HG03159 (cell line): Measurements from ENCODE around the gene SLC39A11.

ENCODE experiments used
- ATAC-seq: cut with Tn5 transposase; IDR thresholded peaks from one replicate; pipeline ENCODE4 v1.9.1; 2021; ENCODE audit warnings: mild to moderate bottlenecking, moderate library complexity; ENCODE audit not compliant: unreplicated experiment

SLC39A11 gene

DNA sequence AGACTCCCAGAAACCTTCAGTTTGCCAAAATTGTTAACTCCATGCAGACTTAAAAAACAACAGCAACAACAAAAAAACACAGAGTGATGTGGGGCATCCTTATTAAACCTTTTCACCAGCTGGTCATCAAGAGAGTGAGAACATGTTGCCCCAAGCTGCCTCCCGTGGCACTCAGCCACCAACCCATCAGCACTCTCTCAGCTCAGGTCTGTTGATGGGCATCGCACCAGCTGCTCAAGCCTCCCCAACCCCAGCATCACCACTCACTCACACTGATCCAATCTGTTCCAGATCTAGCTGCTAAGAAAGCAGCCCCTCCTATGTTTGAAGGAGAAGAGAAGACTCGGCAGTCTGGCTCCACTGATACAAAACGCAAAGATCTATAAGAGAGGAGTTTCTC is 46.8 kb downstream of the SLC39A11 start:
- ATAC-seq, result no peak

- ATAC-seq, result no peak
Observed at GRCh38 chr17:73043686-73044581, 48.6 kb downstream of the SLC39A11 start.

GRCh38 chr17:73042809-73043685 is 49.4 kb downstream of the SLC39A11 start:
- ATAC-seq, result no peak

DNA sequence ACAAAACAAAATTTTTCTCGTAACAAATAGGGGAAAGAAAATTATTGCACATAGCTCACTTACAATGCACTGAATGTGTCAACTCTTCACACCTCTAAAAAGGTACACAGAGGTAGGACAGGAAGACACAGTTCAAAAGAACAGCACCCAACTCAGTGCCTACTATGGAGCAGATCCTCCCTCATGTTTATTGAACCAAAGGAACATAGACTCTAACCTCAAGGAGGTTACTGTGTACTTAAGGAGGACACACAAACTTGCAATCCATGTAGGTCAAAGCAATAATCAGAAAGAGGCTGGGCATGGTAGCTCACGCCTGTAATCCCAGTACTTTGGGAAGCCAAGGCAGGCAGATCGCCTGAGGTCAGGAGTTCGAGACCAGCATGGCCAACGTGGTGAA is 50.3 kb downstream of the SLC39A11 start:
- no peak for ATAC-seq

DNA sequence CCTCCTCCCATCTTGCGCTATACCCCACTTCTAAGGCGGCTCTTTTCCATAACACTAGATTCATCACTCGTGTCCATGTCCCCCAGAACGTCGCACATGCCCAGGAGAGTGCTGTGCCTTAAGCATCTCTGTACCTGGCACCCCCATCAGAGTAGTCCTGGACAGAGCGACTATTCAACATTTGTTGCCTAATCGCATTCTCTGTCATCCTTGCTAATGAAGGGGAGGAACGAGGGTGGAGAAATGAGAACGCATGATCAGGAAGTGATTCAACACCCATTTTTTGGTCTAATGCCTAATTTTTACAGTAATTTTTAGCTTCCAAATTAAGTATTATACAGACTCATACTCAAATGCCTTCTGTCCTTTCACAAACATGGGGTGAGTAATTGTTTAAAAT is 53.2 kb downstream of the SLC39A11 start:
- ATAC-seq, result no peak

DNA sequence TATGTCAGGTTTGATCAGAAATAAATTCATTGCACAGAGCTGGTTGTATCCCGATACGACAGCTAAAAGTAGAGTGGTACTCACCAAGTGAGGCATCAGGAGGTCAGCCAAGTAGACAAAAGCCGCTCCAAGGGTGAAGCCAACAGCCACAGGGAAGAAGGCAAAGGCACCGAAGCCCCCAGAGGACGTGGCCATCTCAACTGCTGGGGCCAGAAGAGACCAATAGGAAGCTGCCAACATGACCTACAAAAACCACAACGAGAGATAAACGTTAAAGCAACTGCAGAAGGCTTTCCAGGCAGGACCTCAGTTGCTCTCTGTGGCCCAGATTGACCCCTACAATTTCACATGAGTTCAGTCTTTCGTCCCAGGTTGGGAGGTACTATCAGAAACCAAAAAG is 61.0 kb downstream of the SLC39A11 start:
- ATAC-seq, result no peak

- ATAC-seq, result no peak
Observed at GRCh38 chr17:73030995-73031394, 61.5 kb downstream of the SLC39A11 start.

DNA sequence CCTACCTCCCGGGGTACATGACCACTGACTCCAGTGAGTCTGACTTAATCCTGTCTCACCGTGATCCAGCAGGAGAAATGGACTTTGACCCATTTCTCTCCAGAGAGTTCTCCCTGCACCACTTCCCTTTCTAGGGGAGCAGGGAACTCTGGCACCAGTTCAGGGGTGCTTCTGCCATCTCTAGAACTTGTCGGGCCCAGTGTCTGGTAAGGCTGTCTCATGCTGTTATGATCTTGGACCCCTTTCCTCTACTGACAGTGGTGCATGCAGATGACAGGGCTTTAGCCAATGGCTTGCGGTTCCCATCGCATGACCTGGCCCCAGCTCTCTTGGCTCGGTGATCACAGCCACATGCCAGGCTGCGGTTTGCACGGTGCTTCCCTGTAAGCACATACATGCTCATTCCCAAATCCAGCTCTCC is 62.0 kb downstream of the SLC39A11 start:
- no peak for ATAC-seq

DNA sequence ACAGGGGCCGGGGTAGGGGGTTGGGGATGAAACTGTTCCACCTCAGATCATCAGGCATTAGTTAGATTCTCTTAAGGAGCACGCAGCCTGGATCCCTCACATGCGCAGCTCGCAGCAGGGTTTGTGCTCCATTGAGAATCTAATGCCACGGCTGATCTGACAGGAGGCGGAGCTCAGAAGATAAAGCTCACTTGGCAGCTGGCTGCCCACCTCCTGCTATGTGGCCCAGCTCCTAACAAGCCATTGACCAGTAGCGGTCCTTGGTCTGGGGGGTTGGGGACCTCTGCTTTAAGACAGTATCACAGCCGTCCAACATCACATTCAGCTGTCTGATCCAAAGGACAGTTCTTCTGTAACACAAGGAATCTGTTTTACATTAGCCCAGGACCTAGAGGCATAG is 62.5 kb downstream of the SLC39A11 start:
- no peak for ATAC-seq

- no peak for ATAC-seq
Observed at GRCh38 chr17:73029021-73029420, 63.5 kb downstream of the SLC39A11 start.

DNA sequence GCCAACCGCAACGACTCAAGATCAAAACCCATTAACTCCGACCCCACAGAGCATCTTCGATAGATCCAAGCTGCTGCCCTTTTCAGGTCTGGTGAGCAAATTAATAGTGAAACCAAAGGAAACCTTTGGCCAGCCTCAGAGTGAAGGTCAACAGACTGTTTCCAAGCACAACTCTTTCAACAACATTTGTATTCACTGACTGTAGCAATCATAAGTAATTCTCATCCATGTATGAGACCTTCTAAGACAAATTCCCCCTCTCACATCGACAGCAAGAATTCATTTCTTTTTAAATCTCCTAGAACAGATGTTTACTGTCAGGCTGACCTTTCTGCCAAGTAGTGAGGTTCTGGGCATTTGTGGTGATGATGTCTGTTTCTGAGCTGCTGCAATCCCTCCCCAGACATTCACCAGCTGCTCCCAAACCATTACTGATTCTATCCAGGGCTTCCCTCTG is 64.2 kb downstream of the SLC39A11 start:
- ATAC-seq, result no peak

- no peak for ATAC-seq
Observed at GRCh38 chr17:73027130-73027741, 65.3 kb downstream of the SLC39A11 start.

DNA sequence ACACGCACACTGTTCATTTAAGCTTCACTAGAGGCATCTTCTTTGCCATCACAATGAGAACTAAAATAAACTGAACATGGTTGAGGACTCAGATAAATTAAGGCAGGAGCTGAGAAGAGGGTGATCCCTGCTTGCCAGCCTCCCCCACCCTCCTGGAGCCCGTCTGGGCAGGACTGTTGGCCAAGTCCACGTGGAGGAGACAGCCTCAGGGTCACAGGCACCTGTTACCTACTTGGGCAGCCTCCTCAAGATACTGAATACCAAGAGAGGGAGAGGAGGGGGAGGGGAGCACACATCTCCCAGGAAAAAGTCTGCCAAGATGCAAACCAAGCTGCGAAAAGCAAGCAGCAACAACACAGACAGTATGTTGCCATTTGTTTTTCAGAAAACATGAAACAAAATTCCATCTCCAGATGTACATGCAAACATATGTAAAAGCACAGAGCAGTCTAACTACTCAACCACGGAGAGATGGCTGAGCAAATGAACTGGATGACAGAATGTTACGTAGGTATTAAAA is 67.4 kb downstream of the SLC39A11 start:
- no peak for ATAC-seq

DNA sequence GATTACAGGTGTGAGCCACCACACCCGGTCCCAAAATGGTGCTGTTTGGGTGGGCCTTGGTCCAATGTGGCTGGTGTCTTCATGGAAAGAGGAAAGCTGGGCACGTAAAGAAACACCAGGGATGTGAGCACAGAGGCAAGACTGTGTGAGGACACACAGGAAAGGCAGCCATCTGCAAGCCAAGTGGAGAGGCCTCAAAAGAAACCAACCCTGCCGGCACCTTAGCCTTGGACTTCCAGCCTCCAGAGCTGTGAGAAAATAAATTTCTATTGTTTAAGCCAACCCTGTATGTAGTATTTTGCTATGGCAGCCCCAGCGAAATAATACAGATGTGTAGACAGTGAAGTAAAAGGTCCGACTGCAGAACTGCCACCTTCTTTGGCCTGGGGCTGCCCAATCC is 68.7 kb downstream of the SLC39A11 start:
- ATAC-seq, result no peak

DNA sequence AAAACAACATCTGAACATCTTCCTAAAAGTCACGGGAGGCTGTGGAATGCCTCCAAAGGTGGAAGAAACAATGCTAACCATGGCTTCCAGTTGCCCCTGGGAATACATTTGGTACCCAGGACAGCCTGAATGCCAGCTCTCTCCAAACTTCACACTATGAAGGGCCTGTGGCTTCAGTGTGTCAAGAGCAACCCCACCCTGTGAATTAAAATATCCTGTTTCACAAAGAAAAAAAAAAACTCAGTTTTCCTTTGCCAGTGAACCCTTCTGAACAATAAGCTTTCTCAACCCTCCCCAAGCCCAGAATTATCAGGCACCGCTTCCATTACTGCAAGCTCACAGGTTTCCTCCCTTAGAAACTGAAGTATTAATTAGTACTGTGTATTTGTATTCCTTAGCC is 69.8 kb downstream of the SLC39A11 start:
- ATAC-seq, result no peak

DNA sequence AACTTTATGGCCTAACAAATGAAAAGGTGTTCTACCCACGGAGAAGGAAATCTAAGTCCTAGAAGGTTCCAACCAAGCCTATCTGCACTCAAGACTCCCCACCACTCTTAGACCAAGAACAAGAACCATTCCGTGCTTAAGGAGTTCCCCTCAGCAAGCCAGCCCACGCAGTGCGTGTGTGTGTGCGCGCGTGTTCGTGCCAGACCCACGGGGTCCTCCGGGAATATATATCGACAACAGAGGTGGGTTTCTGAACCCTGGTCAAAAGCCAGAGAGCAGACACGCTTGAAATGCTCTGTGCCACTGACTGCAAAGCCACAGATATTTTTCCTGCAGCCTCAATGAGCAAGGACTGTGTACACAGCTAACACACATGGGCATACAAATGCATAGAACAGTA is 70.7 kb downstream of the SLC39A11 start:
- no peak for ATAC-seq

- ATAC-seq, result no peak
Observed at GRCh38 chr17:73020110-73020509, 72.4 kb downstream of the SLC39A11 start.

DNA sequence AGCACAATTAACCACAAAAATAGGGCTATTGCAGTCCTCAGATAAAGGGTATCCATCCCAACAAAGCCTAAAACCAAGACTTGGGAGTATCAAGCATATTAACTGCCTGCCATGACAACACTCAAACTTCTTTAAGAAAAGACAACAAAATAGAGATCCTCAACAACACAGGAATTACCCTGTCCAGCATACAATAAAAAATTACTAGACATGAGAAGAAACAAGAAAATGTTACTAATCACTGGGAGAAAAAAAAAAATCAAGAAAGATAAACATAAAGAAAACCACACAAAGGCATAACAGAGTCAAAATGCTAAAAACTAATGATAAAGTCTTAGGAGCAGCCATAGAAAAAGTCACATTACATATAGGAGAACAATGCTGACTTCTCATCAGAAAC is 73.9 kb downstream of the SLC39A11 start:
- no peak for ATAC-seq

GRCh38 chr17:73017658-73018057 is 74.8 kb downstream of the SLC39A11 start:
- ATAC-seq, result no peak

GRCh38 chr17:73015722-73016276 is 76.7 kb downstream of the SLC39A11 start:
- no peak for ATAC-seq
